ENCODE results near the gene APBB2.
"Not testable (repeated sequence)": the region's sequence is repeated elsewhere in the genome, so short reads cannot be mapped to it uniquely, and the experiment has no call there.

APBB2 gene

GRCh38 chr4:40934676-40935075, 279.7 kb downstream of the APBB2 start:
- DNase-seq = no peak

- DNase-seq = no peak
Observed at GRCh38 chr4:40933272-40934053, 280.9 kb downstream of the APBB2 start.

- DNase-seq = no peak
Observed at GRCh38 chr4:40931841-40932240, 282.5 kb downstream of the APBB2 start.

- no peak for DNase-seq
Observed at GRCh38 chr4:40931238-40931637, 283.1 kb downstream of the APBB2 start.

- DNase-seq = no peak
Observed at GRCh38 chr4:40927074-40927473, 287.3 kb downstream of the APBB2 start.

- no peak for DNase-seq
Observed at GRCh38 chr4:40924793-40925117, 289.6 kb downstream of the APBB2 start.

GRCh38 chr4:40924096-40924792, 290.1 kb downstream of the APBB2 start:
- peak; percentile 67 to 86 (median 82) for DNase-seq

GRCh38 chr4:40923316-40924095, 290.8 kb downstream of the APBB2 start:
- DNase-seq = no peak

- DNase-seq = peak in 1 of 4 experiments; percentile 31
Observed at GRCh38 chr4:40919976-40920375, 294.4 kb downstream of the APBB2 start.

- DNase-seq = peak in 3 of 4 experiments; percentile 26 to 35 (median 33)
Observed at GRCh38 chr4:40918330-40918729, 296.0 kb downstream of the APBB2 start.

- DNase-seq = peak; percentile 50 to 72 (median 62)
Observed at GRCh38 chr4:40916880-40917279, 297.5 kb downstream of the APBB2 start.

GRCh38 chr4:40916218-40916555, 298.2 kb downstream of the APBB2 start:
- DNase-seq = peak; percentile 41 to 65 (median 47)

GRCh38 chr4:40915318-40916217, 298.8 kb downstream of the APBB2 start:
- no peak for DNase-seq

GRCh38 chr4:40912460-40913184, 301.7 kb downstream of the APBB2 start:
- peak; percentile 20 to 82 (median 68) for DNase-seq

- DNase-seq = no peak
Observed at GRCh38 chr4:40910706-40911105, 303.6 kb downstream of the APBB2 start.

GRCh38 chr4:40909363-40909876, 304.9 kb downstream of the APBB2 start:
- DNase-seq = peak in 2 of 4 experiments; percentile 14 to 34

- DNase-seq = peak; percentile 82 to 88 (median 85)
Observed at GRCh38 chr4:40908702-40909362, 305.5 kb downstream of the APBB2 start.

- DNase-seq = no peak
Observed at GRCh38 chr4:40908297-40908696, 306.0 kb downstream of the APBB2 start.

GRCh38 chr4:40905414-40905813, 308.9 kb downstream of the APBB2 start:
- no peak for DNase-seq

GRCh38 chr4:40900531-40900930, 313.8 kb downstream of the APBB2 start:
- not testable (repeated sequence) for DNase-seq
